Glutamatergic neuron (in vitro differentiated cells): Measurements from ENCODE around the gene NEDD1. TPM values are rescaled to one million over a fixed set of nuclear protein-coding genes. Genes with fewer than 3 reads are reported as not detected.

Experiments
- DNase-seq: peaks from one replicate; pipeline ENCODE4 v3.0.0; 2022
- H3K27ac Mint-ChIP-seq: one replicate; pipeline ENCODE4 v1.8.0; 2020; ENCODE audit warnings: mild to moderate bottlenecking, mixed read lengths, inconsistent platforms; ENCODE audit not compliant: unreplicated experiment
- H3K27me3 Mint-ChIP-seq: one replicate; pipeline ENCODE4 v1.8.0; 2020; ENCODE audit warnings: mild to moderate bottlenecking, moderate library complexity, mixed read lengths, inconsistent platforms; ENCODE audit not compliant: unreplicated experiment
- H3K36me3 Mint-ChIP-seq: one replicate; pipeline ENCODE4 v1.8.0; 2020; ENCODE audit warnings: mild to moderate bottlenecking, mixed read lengths, inconsistent platforms; ENCODE audit not compliant: unreplicated experiment
- H3K4me1 Mint-ChIP-seq: one replicate; pipeline ENCODE4 v1.8.0; 2020; ENCODE audit warnings: mild to moderate bottlenecking, low read depth, mixed read lengths, inconsistent platforms; ENCODE audit not compliant: unreplicated experiment
- H3K4me3 Mint-ChIP-seq: one replicate; pipeline ENCODE4 v1.8.0; 2020; ENCODE audit warnings: mild to moderate bottlenecking, mixed read lengths, inconsistent platforms; ENCODE audit not compliant: unreplicated experiment
- H3K9me3 Mint-ChIP-seq: one replicate; pipeline ENCODE4 v1.8.0; 2020; ENCODE audit warnings: mild to moderate bottlenecking, moderate library complexity, mixed read lengths, inconsistent platforms; ENCODE audit not compliant: unreplicated experiment
- CTCF ChIP-seq: fragments of 200-600 bp; sonication (generic); IDR thresholded peaks from one replicate; pipeline ENCODE4 v1.5.0; 2021; ENCODE audit not compliant: partially characterized antibody, unreplicated experiment
- total RNA-seq: library from RNA; stranded (reverse); fragmentation: NEBNext Ultra II Directional; extraction: Animal tissue kit (Norgen Biotek cat#: 25700); gene quantifications from one replicate; pipeline ENCODE4 v1.2.1, GENCODE V29; 2021; ENCODE audit not compliant: unreplicated experiment

NEDD1 gene
- total RNA-seq, 1 donor from 2014 or later: 11.4 TPM

- no peak overlapping the region for H3K4me3 Mint-ChIP-seq
- H3K27me3 Mint-ChIP-seq: peaks cover 2% of the 10 kb centered on the region
- H3K36me3 Mint-ChIP-seq: no peaks in the 10 kb centered on the region
- no peak overlapping the region for H3K27ac Mint-ChIP-seq
- H3K9me3 Mint-ChIP-seq: peaks cover 2% of the 10 kb centered on the region
- DNase-seq: no peak
- TF ChIP-seq CTCF: no peak
- H3K4me1 Mint-ChIP-seq: peaks cover 30% of the 10 kb centered on the region
Measured at GRCh38 chr12:96997797-96998484, 90.9 kb downstream of the NEDD1 start.

DNA sequence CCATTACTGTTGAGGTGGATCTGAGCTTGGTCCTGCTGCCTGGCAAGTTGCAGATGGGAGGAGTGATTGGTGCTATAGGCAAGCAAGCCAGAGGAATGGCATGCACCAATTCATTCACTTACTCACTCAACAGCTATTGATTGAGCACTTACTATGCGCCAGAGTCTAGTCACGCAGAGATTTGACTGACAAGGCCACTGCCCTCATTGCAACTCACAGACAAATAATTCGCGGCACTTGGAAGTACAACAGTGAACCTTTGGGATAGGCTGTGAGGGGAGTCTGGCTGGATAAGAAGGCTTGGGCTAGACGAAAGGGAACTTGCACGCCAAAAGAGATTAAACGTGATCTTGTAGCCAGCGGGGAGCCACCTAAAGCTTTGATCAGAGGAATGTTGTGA is 96.2 kb downstream of the NEDD1 start:
- Mint-ChIP-seq H3K36me3 (no peaks in the 10 kb centered on the region), H3K4me3 (no peak overlapping the region), H3K27me3 (peaks cover 2% of the 10 kb centered on the region), H3K4me1 (peaks cover 6% of the 10 kb centered on the region), H3K27ac (no peak overlapping the region), H3K9me3 (peaks cover 3% of the 10 kb centered on the region)
- DNase-seq: no peak
- TF ChIP-seq CTCF: no peak
